GM21381 (cell line): ENCODE results near the gene TMCC2.

ENCODE experiments used
- ATAC-seq: cut with Tn5 transposase; IDR thresholded peaks from one replicate; pipeline ENCODE4 v1.9.1; 2021; ENCODE audit warnings: mild to moderate bottlenecking, moderate library complexity; ENCODE audit not compliant: unreplicated experiment

Gene TMCC2

GRCh38 chr1:205301205-205301821 lies 73.6 kb downstream of the TMCC2 start:
- ATAC-seq: no peak

- no peak for ATAC-seq
Observed at GRCh38 chr1:205301842-205302588, 74.3 kb downstream of the TMCC2 start.

DNA sequence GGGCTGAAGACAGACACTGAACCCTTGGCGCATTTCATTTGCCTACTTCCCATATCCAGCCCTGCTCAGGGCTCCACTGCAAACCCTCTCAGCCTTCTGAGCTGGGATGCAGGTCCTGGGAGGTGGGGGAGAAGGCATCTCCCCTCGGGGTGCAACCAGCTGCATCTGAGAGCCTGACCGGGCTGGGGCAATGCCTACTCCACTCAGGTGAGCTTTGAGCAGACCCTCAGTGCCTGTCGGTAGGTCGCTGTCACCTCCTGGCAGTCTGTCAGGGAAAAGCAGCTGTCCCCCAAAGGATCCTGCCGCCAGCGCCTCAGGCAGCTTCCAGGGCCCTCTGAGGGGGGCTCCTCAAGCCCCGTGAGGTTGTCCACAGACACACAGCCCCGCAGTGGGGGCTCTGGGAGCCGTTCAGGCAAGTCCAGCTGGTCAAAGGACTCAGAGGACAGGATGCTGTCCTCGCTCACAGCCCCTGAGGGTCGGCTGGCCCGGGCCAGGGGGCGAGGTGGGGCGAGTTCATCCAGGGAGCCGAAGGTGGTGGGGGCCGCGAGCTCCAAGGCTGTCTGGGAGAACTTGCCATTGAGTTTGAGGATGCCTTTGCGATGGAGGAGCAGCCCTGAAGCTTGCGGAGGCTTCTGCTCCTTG lies 75.6 kb downstream of the TMCC2 start:
- no peak for ATAC-seq

DNA sequence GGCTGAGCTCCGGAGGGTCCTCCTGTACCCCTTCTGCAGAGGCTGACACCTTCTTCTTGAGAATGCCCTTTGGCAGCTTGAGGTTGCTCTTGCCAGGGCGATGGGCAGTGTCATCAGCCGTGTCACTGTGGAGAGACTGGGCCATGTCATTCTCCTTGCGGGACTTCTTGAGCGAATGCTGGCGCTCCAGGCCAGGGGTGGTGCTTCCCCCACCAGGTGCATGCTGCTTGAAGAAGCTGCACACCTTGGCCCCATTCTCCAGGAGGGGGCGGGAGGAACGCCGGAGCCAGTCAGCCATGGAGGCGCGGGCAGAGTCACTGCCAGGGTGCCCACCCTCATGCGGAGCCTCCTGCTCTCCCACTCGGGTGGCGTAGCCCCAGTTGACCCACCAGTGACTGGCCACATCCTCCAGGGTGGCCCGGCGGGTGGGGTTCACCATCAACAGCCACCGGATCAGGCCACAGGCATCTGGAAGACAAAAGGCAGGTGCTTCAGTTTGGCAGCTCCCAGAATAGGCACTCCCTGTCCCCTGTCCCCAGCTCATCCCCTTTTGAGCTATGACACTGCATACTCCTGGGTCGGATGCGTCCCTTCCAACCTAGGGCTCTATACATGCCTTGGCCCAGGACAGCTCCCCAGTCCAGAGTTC lies 76.4 kb downstream of the TMCC2 start:
- ATAC-seq: no peak

DNA sequence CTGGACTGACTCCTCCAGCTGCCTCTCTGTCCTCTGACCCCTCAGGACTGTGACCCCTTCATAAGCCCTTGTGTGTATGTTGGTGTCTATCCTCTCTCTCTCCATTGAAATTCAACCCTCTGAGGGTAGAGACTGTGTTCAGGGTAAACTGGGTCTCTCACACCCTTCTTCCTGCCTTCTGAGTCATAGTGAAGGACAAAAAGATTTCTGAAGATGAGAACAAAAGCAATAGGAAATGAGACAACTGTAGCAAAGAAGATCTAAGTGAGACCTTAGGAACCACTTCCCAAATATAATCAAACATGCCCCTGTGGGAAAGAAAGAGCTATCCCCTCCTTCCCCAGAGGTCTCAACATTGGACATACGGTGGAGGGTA lies 76.9 kb downstream of the TMCC2 start:
- no peak for ATAC-seq

- ATAC-seq: no peak
Observed at GRCh38 chr1:205306929-205307566, 79.3 kb downstream of the TMCC2 start.

GRCh38 chr1:205309741-205310140 lies 82.0 kb downstream of the TMCC2 start:
- ATAC-seq: no peak

DNA sequence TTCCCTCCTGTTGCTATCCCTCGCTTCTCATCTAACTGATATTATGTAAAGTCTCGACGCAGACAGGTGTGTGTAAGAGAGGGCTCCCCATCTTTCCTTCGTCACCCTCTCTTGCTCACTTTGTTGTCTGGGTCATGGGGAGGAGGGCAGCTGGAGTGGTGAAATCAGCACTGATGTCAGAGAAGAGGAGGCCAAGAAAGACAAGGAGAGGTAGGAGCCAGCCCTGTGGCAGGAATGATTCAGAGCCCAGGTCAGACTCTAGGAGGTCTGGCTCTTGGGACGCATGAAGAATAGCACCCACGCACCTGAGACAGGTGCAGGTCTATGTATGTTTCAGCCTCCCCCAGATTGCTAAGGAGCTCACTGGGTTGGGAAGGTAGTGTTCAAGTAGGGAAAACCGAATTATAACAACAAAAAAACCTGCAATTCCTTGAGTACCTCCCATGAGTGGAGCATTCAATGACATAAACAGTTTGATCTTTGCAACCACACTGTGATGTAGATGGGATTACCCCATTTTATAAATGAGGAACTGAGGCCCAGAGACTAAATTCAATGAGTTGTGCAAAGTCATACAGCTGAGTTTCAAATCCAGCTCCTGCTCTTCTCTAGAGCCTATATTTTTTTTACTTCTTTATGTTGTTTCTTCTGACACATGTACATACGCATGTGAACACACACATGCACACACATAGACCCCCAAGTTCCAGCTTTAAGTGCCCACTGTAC lies 83.4 kb downstream of the TMCC2 start:
- no peak for ATAC-seq

DNA sequence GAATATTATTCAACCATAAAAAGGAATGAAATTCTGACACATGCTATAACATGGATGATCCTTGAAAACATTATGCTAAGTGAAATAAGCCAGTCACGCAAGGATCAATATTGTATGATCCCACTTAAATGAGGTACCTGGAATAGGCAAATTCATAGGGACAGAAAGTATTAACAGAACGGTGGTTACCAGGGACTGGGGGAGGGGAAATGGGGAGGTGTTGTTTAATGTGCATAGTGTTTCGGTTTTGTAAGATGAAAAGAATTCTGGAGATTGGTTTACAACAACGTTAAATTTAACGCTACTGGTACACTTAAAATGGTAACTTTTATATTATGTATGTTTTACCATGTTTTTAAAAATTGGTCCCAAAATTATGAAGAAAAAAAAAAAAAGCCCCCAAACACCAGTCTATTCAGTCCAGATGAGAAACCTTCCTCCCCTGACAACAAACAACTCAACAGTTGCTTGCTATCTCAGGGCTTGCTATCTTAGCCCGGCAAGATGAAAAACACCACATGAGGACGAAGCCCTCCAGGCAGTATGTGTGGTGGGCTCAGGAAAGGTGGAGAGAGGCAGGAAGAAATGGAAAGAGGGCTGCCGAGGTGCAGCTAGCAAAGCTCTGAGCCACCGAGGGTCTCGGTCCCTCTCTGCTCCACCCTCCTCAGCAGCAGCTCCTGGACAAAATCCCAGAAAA lies 85.3 kb downstream of the TMCC2 start:
- no peak for ATAC-seq

- no peak for ATAC-seq
Observed at GRCh38 chr1:205313563-205314308, 86.0 kb downstream of the TMCC2 start.

DNA sequence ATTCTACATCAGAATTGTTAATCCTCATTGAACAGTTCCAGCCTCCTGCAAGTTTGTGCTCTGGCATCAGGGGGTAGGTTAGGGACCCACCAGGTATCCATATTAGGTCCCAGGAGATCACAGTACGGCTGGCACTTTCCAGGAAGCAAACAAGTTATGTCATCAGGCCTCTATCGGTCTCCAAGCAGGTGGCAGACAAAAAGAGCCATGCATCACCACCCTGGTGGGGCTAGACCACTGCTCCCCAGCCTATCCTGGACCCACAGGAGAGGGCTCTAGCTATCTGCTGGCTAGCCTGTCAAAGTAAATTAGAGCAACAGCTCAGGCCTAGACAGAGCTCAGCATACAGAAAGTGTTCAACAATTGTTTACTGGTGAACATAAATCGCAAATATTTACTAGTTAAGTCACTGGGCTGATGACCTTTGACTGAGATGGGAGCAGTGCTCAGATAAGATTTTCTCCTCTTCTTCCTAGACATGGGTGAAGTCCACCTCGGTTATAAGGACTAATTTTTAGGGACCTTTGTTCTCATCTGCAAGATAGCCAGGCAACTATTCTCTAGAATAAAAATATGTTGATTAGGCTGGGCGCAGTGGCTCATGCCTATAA lies 87.4 kb downstream of the TMCC2 start:
- no peak for ATAC-seq

GRCh38 chr1:205316161-205316566 lies 88.4 kb downstream of the TMCC2 start:
- no peak for ATAC-seq

- ATAC-seq: no peak
Observed at GRCh38 chr1:205317311-205317917, 89.7 kb downstream of the TMCC2 start.

GRCh38 chr1:205318231-205318991 lies 90.7 kb downstream of the TMCC2 start:
- ATAC-seq: no peak

DNA sequence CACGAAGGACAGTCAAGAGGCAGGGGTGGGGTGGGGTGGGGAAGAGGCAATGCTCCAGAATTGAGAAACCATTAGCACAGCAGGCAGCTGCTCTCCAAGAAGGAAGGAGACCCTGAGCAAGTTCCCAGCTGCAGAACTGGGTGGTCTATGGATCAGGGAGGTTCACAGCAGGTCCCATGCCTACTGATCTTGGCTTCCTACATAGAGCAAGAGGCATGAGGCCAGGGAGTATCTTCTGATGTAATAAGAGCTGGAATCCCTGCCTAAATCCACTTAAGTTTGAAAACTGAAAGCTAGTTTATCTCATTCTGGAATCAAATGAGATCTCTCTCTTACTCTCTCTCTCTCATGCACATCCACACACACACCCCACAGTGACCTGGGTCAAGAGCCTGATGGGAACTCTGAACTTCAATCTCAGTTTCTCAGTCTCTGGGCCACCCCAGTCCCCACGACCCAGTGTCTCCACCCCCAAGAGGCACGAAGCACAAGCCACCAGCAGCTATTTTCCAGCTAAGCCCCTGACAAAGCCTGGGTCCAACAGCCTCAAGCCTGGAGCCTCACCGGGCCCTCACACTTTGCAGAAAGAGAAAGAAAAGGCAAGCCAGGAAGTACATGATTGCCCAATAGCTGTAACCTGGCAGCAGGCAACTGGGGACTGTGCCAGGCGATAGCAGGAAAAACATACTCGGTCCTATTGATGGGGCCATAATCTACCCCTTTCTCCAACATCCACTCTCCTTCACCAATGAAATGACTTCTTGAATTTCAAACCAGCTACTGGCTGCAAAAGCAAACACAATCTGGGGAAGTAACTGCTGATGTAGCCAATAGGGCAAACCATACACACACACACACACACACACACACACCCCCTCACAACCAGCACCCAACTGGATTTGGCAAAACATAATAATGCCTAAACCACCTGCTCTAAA lies 91.6 kb downstream of the TMCC2 start:
- ATAC-seq: no peak

GRCh38 chr1:205321162-205321958 lies 93.6 kb downstream of the TMCC2 start, which contains the start of gene NUAK2:
Gene NUAK2 (minus strand): TSS chr1:205321745. CDS start chr1:205321628, 117 bp downstream.
- peak; percentile 53 for ATAC-seq
